Pancreas (tissue), 10 donors: Measurements from ENCODE around the gene EIF5B. TPM values are rescaled to one million over a fixed set of nuclear protein-coding genes. Genes with fewer than 3 reads are reported as not detected.
"Not testable (repeated sequence)": the region's sequence is repeated elsewhere in the genome, so short reads cannot be mapped to it uniquely, and the experiment has no call there.

Experiments used
- ATAC-seq, 4 donors: fragments of 200-7000 bp; cut with Tn5 transposase; one replicate each; pipeline versions ENCODE4 v1.8.0 to v1.9.1; 2020; ENCODE audit warnings: mild to moderate bottlenecking in 4 of 4, moderate library complexity in 4 of 4
- DNase-seq, 6 donors: peaks; one replicate each; pipeline ENCODE4 v3.0.0-alpha.2; 2020
- FAIRE-seq: peaks from 2 replicates; lab custom pipeline; 2012; peaks lifted over from hg19 to GRCh38; lab: Jason Lieb, UNC
- H3K27ac ChIP-seq, 4 donors: fragments of 200-600 bp; sonication (generic); 1 replicate in 3 of 4; 2 replicates in 1 of 4; pipeline versions ENCODE4 v1.5.0 to v1.8.0; 2020
- H3K27me3 ChIP-seq, 4 donors: fragments of 200-600 bp; one replicate each; pipeline ENCODE4 v1.8.0; 2021
- H3K36me3 ChIP-seq, 3 donors: fragments of 200-600 bp; sonication (generic) in 1 of 3; one replicate each; pipeline versions ENCODE4 v1.5.0 to v1.8.0; 2020 to 2021
- H3K4me1 ChIP-seq, 3 donors: fragments of 200-600 bp; one replicate each; pipeline ENCODE4 v1.8.0; 2021
- H3K4me3 ChIP-seq, 4 donors: fragments of 200-600 bp; sonication (generic) in 2 of 4; one replicate each; pipeline versions ENCODE4 v1.5.0 to v1.8.0; 2020 to 2021
- H3K9me3 ChIP-seq, 4 donors: fragments of 200-600 bp; one replicate each; pipeline ENCODE4 v1.8.0; 2021
- WGBS, 2 donors: extraction: QIAGEN DNeasy Blood & Tissue Kit; methylation state at CpG; one replicate each; pipeline ENCODE4 v1.1.7; 2013; 5-methylcytosine and 5-hydroxymethylcytosine counted together
- intact Hi-C, 3 donors: fragments of 100-400 bp; cut with DNase I; formaldehyde crosslinking; loops; one replicate each; pipeline versions ENCODE4 v1.11.1 to v1.14.2; 2022
- polyA plus RNA-seq, 2 donors: library from polyadenylated mRNA; stranded (reverse); fragments of 200-250 nt; gene quantifications; one replicate each; pipeline ENCODE4 v1.2.3, GENCODE V29; 2013
- total RNA-seq, 6 donors: library from RNA; stranded (reverse); fragmentation: NEBNext Ultra II Directional in 4 of 6; extraction: Animal tissue kit (Norgen Biotek cat#: 25700) in 4 of 6; gene quantifications; one replicate each; pipeline versions ENCODE4 v1.2.1 to v1.2.4, GENCODE V29; 2021 to 2023
- TF ChIP-seq, protein P1 (sequence below), 4 donors: fragments of 200-600 bp; sonication (generic) in 3 of 4; IDR thresholded peaks; one replicate each; pipeline versions ENCODE4 v1.5.0 to v1.8.0; 2021; ENCODE audit warnings: antibody characterized with exemption in 4 of 4
- donor health status: healthy with polysubstance abuse.
- donor health status: DM: no; HTN: no; CAD: no; lungs with moderate emphysema.
- donor health status: DM: no; HTN: no; CAD: no.
- donor health status: control.
- donor health status: control.
- donor health status: Bipolar disorder and iron deficiency.
- donor health status: DM: yes; HTN: yes; CAD: no.
- donor health status: DM: no; HTN: no; CAD: no.
- donor health status: DM: no; HTN: no; CAD: no.
- donor health status: DM: yes; HTN: yes; CAD: no.

Gene EIF5B
- total and polyA plus RNA-seq, 8 donors = 15.2 to 55.1 (median 22.8) TPM

DNA sequence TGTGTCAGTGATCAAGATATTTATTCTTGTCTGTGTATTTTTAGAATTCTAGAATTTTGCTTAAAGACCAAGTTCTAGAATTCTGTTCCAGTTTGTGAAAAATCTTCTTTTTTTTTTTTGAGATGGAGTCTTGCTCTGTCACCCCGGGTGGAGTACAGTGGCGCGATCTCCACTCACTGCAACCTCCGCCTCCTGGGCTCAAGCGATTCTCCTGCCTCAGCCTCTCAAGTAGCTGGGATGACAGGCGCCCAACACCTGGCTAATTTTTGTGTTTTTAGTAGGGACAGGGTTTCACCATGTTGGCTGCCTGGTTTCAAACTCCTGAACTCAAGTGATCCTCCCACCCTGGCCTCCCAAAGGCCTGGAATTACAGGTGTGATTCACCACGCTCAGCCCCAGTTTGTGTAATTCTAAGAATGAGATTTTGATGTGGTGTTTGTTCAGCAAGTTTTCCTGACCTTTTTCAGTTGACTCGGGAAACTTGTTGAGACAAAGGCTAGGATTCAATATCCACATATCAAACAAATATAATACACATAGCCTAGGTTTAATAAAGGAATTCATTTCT lies 3.6 kb downstream of the EIF5B start:
- no peak for ATAC-seq
- WGBS, 2 donors = 72 to 84% methylated on average over 8 of the region's 8 CpGs
- Histone ChIP-seq H3K9me3 (no peaks in the 10 kb centered on the region), H3K36me3 (no peaks in the 10 kb centered on the region), H3K27me3 (no peaks in the 10 kb centered on the region), H3K27ac (no peak overlapping the region), H3K4me1 (peaks cover 3 to 24% (median 15%) of the 10 kb centered on the region in 3 donors), H3K4me3 (no peak overlapping the region)
- TF ChIP-seq, protein P1, sequence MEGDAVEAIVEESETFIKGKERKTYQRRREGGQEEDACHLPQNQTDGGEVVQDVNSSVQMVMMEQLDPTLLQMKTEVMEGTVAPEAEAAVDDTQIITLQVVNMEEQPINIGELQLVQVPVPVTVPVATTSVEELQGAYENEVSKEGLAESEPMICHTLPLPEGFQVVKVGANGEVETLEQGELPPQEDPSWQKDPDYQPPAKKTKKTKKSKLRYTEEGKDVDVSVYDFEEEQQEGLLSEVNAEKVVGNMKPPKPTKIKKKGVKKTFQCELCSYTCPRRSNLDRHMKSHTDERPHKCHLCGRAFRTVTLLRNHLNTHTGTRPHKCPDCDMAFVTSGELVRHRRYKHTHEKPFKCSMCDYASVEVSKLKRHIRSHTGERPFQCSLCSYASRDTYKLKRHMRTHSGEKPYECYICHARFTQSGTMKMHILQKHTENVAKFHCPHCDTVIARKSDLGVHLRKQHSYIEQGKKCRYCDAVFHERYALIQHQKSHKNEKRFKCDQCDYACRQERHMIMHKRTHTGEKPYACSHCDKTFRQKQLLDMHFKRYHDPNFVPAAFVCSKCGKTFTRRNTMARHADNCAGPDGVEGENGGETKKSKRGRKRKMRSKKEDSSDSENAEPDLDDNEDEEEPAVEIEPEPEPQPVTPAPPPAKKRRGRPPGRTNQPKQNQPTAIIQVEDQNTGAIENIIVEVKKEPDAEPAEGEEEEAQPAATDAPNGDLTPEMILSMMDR (IDR thresholded peaks at IDR 0.05) = no peak
- no peak for FAIRE-seq
- intact Hi-C loops = no loop called here
- DNase-seq = no peak

DNA sequence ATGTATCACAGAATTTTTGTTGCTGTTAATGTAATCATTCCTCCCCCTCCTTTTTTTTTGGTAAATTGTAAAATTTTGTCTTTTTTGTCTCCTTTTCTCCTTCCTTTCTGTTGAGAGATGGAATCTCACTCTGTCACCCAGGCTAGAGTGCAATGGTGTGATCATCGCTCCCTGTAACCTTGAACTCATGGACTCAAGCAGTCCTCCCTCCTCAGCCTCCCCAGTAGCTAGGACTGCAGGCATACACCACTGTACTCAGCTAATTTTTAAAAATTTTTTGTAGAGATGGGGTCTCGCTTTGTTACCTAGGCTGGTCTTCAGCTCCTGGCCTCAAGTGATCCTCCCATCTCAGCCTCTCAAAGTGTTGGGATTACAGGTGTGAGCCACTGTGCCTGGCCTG lies 5.3 kb downstream of the EIF5B start:
- TF ChIP-seq, protein P1 (IDR thresholded peaks at IDR 0.05) = no peak
- Histone ChIP-seq H3K27me3 (no peaks in the 10 kb centered on the region), H3K27ac (no peak overlapping the region), H3K4me3 (no peak overlapping the region), H3K36me3 (no peaks in the 10 kb centered on the region), H3K9me3 (no peaks in the 10 kb centered on the region), H3K4me1 (peaks cover 3 to 24% (median 15%) of the 10 kb centered on the region in 3 donors)
- intact Hi-C loops = no loop called here
- no peak for FAIRE-seq
- no peak for DNase-seq
- no peak for ATAC-seq
- 87 to 90% methylated on average over 2 of the region's 2 CpGs for WGBS, 2 donors

DNA sequence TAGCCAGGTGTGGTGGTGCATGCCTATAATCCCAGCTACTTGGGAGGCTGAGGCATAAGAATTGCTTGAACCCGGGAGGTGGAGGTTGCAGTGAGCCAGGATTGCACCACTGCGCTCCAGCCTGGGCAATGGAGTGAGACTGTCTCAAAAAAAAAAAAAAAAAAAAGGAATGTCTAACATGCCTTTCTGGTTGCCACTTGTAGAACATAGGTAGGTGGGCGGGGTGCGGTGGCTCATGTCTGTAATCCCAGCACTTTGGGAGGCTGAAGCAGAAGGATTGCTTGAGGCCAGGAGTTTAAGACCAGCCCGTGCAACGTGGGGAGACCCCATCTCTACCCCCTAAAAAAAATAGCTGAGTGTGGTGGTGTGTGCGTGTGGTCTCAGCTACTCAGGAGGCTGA lies 8.3 kb downstream of the EIF5B start:
- H3K27ac ChIP-seq, H3K9me3 ChIP-seq, FAIRE-seq, intact Hi-C loops, H3K4me3 ChIP-seq, H3K27me3 ChIP-seq, H3K36me3 ChIP-seq, ATAC-seq, DNase-seq: not testable (repeated sequence)
- peaks cover 1 to 15% (median 8%) of the 10 kb centered on the region in 3 donors for H3K4me1 ChIP-seq
- WGBS, 2 donors = 97 to 99% methylated on average over 7 of the region's 7 CpGs

DNA sequence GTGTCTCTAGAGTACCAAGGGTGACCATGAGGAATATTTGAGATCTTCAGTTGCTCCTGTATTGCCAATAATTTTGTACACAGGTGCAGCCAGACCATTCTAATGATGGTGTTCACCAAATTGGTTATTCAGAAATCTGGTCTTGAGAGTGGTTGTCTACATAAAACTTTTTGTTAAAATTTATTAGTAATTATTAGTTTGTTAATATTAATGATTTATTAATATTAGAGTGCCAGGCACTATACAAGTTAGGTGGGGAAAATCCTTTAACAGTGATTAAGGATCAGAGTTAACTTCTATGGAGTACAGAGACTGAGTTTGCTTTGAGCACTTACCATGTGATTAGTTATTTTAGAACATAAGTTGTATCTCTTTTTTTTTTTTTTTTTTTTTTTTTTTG lies 9.0 kb downstream of the EIF5B start:
- Histone ChIP-seq H3K4me1 (peaks cover 0 to 12% (median 5%) of the 10 kb centered on the region in 3 donors), H3K4me3 (no peak overlapping the region), H3K9me3 (no peaks in the 10 kb centered on the region), H3K36me3 (no peaks in the 10 kb centered on the region), H3K27ac (no peak overlapping the region), H3K27me3 (no peaks in the 10 kb centered on the region)
- TF ChIP-seq, protein P1 (IDR thresholded peaks at IDR 0.05) = no peak
- no peak for FAIRE-seq
- intact Hi-C loops = no loop called here
- ATAC-seq = no peak
- DNase-seq = no peak

DNA sequence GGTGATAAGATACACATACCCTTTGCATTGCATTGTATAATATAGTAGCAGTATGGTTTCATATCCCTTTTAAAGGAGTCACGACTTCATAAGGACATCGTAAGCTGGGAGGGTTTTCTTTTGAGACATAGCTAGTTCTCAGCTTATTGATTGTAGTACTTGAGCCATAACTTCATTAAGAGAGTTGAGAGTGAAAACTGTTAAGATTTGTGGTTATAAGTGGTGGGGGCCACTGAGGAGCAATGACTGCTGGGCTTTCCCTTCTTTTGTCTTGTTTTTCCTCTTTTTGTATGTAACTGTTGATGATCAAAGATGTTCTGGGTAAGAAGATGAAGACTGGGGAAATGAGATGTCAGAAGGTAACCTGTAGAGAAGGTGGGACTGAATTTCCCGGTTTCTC lies 11.0 kb downstream of the EIF5B start:
- DNase-seq = no peak
- H3K36me3 ChIP-seq = no peaks in the 10 kb centered on the region
- WGBS, 2 donors = 87 to 94% methylated on average over 3 of the region's 3 CpGs
- ATAC-seq = no peak
- no peak overlapping the region for H3K27ac ChIP-seq
- no peaks in the 10 kb centered on the region for H3K9me3 ChIP-seq
- H3K4me3 ChIP-seq = no peak overlapping the region
- intact Hi-C loops = no loop called here
- FAIRE-seq = no peak
- no peaks in the 10 kb centered on the region for H3K27me3 ChIP-seq
- TF ChIP-seq, protein P1 (IDR thresholded peaks at IDR 0.05) = no peak
- H3K4me1 ChIP-seq = peaks cover 0 to 5% (median 0%) of the 10 kb centered on the region in 3 donors
